Fibroblast of lung (primary cell): ENCODE data around the gene ANKRD50.

Source experiments
- EZH2 ChIP-seq: IDR thresholded peaks from 2 replicates; pipeline ENCODE4 v1.5.1; 2012; ENCODE audit warnings: low read length, control low read depth, mild to moderate bottlenecking; ENCODE audit errors: missing control alignments
- TF ChIP-seq, protein P1 (sequence below), 2 donors: IDR thresholded peaks in 1 of 2; conservative IDR thresholded peaks in 1 of 2; 1 replicate in 1 of 2; 2 replicates in 1 of 2; pipeline ENCODE4 v1.5.1; 2011 to 2012; ENCODE audit warnings: low read length in 2 of 2, control low read depth in 1 of 2, inconsistent platforms in 1 of 2, low read depth in 1 of 2, mild to moderate bottlenecking in 1 of 2

DNA sequence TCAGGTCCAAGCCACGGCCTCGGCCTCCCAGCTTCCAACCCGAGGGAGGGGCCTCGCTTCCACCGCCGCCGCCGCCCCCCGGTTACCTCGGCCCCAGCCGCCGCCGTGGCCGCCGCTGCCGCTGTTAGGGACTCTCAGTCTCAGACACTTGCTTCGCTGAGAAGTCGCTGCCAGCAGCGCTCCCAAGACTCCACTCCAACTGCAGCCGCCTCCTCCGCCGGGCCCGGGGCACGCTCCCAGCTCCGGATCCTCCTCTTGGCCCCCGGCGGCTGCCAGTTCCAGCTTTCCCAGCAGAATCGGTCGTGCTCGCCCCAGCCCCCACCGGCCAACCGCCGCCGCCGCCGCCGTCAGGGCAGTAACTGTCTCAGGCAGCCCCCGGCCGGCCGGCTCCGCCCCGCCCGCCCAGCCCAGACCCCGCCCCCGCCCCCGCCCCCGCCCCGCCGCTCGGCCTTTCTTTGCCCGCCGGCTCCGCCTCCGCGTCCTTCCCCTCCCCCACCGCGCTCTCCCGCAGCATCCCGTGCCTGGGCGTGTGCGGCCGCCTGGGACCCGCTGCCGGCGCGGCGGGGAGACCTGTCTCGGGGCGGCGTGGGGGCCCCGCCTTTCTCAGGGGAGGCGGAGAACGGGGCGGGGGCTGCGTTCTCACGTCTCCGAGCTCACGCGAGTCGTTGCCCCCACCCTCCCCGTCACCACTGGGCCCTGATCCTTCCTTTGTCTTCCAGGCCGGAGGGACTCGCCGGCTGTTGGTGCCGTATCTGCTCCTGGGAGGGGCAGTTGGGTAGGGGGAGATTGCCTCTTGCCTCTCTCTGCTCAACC, at the start of gene ANKRD50:
- TF ChIP-seq, protein P1, sequence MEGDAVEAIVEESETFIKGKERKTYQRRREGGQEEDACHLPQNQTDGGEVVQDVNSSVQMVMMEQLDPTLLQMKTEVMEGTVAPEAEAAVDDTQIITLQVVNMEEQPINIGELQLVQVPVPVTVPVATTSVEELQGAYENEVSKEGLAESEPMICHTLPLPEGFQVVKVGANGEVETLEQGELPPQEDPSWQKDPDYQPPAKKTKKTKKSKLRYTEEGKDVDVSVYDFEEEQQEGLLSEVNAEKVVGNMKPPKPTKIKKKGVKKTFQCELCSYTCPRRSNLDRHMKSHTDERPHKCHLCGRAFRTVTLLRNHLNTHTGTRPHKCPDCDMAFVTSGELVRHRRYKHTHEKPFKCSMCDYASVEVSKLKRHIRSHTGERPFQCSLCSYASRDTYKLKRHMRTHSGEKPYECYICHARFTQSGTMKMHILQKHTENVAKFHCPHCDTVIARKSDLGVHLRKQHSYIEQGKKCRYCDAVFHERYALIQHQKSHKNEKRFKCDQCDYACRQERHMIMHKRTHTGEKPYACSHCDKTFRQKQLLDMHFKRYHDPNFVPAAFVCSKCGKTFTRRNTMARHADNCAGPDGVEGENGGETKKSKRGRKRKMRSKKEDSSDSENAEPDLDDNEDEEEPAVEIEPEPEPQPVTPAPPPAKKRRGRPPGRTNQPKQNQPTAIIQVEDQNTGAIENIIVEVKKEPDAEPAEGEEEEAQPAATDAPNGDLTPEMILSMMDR (conservative IDR thresholded peaks at IDR 0.05 in 1 of 2, IDR thresholded peaks at IDR 0.05 in 1 of 2; ENCODE audit: low read depth in 1 of 2, low read length in 2 of 2): no peak
- no peak for TF ChIP-seq EZH2
